ES-I3 (cell line): ENCODE results near the gene HCN4.

Experiments
- H3K36me3 ChIP-seq: 2 replicates; pipeline ENCODE4 v1.6.1; 2013; ENCODE audit warnings: mild to moderate bottlenecking, low read length, control low read depth, moderate library complexity; ENCODE audit not compliant: insufficient read depth
- H3K4me1 ChIP-seq: 2 replicates; pipeline ENCODE4 v1.6.1; 2013; ENCODE audit warnings: mild to moderate bottlenecking, control low read depth, low read length; ENCODE audit not compliant: insufficient read depth
- H3K9ac ChIP-seq: 2 replicates; pipeline ENCODE4 v1.6.1; 2013; ENCODE audit warnings: low read depth, mild to moderate bottlenecking, low read length, moderate library complexity
- H3K9me3 ChIP-seq: 2 replicates; pipeline ENCODE4 v1.6.1; 2013; ENCODE audit warnings: mild to moderate bottlenecking, low read length, moderate library complexity; ENCODE audit not compliant: control insufficient read depth, insufficient read depth

Gene HCN4

GRCh38 chr15:73346735-73347312 is 21.9 kb downstream of the HCN4 start:
- Histone ChIP-seq H3K36me3 (peaks cover 4% of the 10 kb centered on the region), H3K9ac (no peak overlapping the region)

GRCh38 chr15:73345658-73346057 is 23.1 kb downstream of the HCN4 start:
- peaks cover 3% of the 10 kb centered on the region; the same call in 1 of the 2 replicates for H3K4me1 ChIP-seq
- H3K9me3 ChIP-seq, result peaks cover 3% of the 10 kb centered on the region; the same call in 1 of the 2 replicates
- H3K9ac ChIP-seq, result no peak overlapping the region
- peaks cover 4% of the 10 kb centered on the region for H3K36me3 ChIP-seq

More at GRCh38 chr15:73346735-73347312, 21.9 kb downstream of the HCN4 start:
- peaks cover 3% of the 10 kb centered on the region; the same call in 1 of the 2 replicates for H3K9me3 ChIP-seq
- H3K4me1 ChIP-seq, result peaks cover 3% of the 10 kb centered on the region; the same call in 1 of the 2 replicates

- Histone ChIP-seq H3K9me3 (peaks cover 3% of the 10 kb centered on the region; the same call in 1 of the 2 replicates), H3K36me3 (peaks cover 8% of the 10 kb centered on the region), H3K4me1 (peaks cover 3% of the 10 kb centered on the region; the same call in 1 of the 2 replicates), H3K9ac (no peak overlapping the region)
Measured at GRCh38 chr15:73344056-73344455, 24.7 kb downstream of the HCN4 start.

GRCh38 chr15:73341886-73342600 is 26.7 kb downstream of the HCN4 start:
- Histone ChIP-seq H3K9ac (no peak overlapping the region), H3K4me1 (no peaks in the 10 kb centered on the region), H3K9me3 (peaks cover 3% of the 10 kb centered on the region; the same call in 1 of the 2 replicates), H3K36me3 (peaks cover 8% of the 10 kb centered on the region)

- Histone ChIP-seq H3K9ac (no peak overlapping the region), H3K36me3 (peaks cover 8% of the 10 kb centered on the region), H3K9me3 (peaks cover 3% of the 10 kb centered on the region; the same call in 1 of the 2 replicates), H3K4me1 (no peaks in the 10 kb centered on the region)
Measured at GRCh38 chr15:73340502-73341192, 28.1 kb downstream of the HCN4 start.

- peaks cover 3% of the 10 kb centered on the region; the same call in 1 of the 2 replicates for H3K9me3 ChIP-seq
- H3K4me1 ChIP-seq, result no peaks in the 10 kb centered on the region; the same call in 1 of the 2 replicates
- H3K36me3 ChIP-seq, result peaks cover 8% of the 10 kb centered on the region
- H3K9ac ChIP-seq, result no peak overlapping the region
Measured at GRCh38 chr15:73338606-73339374, 30.0 kb downstream of the HCN4 start.

- H3K9ac ChIP-seq, result no peak overlapping the region
- peaks cover 4% of the 10 kb centered on the region for H3K36me3 ChIP-seq
- H3K4me1 ChIP-seq, result no peaks in the 10 kb centered on the region; the same call in 1 of the 2 replicates
- 0 out of 2 replicates have a peak, but pooled peaks cover under 1% of the 10 kb centered on the region for H3K9me3 ChIP-seq
Measured at GRCh38 chr15:73338058-73338457, 30.7 kb downstream of the HCN4 start.

- Histone ChIP-seq H3K9me3 (no peaks in the 10 kb centered on the region), H3K9ac (no peak overlapping the region), H3K4me1 (no peaks in the 10 kb centered on the region; the same call in 1 of the 2 replicates), H3K36me3 (peaks cover 4% of the 10 kb centered on the region; the same call in 1 of the 2 replicates)
Measured at GRCh38 chr15:73337187-73337586, 31.6 kb downstream of the HCN4 start.

- Histone ChIP-seq H3K4me1 (no peaks in the 10 kb centered on the region; the same call in 1 of the 2 replicates), H3K9me3 (no peaks in the 10 kb centered on the region), H3K9ac (no peak overlapping the region), H3K36me3 (peaks cover 4% of the 10 kb centered on the region; the same call in 1 of the 2 replicates)
Measured at GRCh38 chr15:73336756-73337155, 32.0 kb downstream of the HCN4 start.

GRCh38 chr15:73335471-73335870 is 33.3 kb downstream of the HCN4 start:
- H3K9me3 ChIP-seq, result no peaks in the 10 kb centered on the region
- peaks cover 4% of the 10 kb centered on the region; the same call in 1 of the 2 replicates for H3K36me3 ChIP-seq
- peaks cover 10% of the 10 kb centered on the region; the same call in 1 of the 2 replicates for H3K4me1 ChIP-seq
- no peak overlapping the region for H3K9ac ChIP-seq

- H3K9me3 ChIP-seq, result no peaks in the 10 kb centered on the region
- H3K36me3 ChIP-seq, result peaks cover 3% of the 10 kb centered on the region; the same call in 1 of the 2 replicates
- H3K9ac ChIP-seq, result no peak overlapping the region
- H3K4me1 ChIP-seq, result peaks cover 11% of the 10 kb centered on the region; the same call in 1 of the 2 replicates
Measured at GRCh38 chr15:73335026-73335425, 33.7 kb downstream of the HCN4 start.

GRCh38 chr15:73334086-73334485 is 34.7 kb downstream of the HCN4 start:
- Histone ChIP-seq H3K9me3 (no peaks in the 10 kb centered on the region), H3K4me1 (peaks cover 11% of the 10 kb centered on the region; the same call in 1 of the 2 replicates), H3K36me3 (peaks cover 6% of the 10 kb centered on the region; the same call in 1 of the 2 replicates), H3K9ac (no peak overlapping the region)

- Histone ChIP-seq H3K9ac (no peak overlapping the region), H3K36me3 (peaks cover 8% of the 10 kb centered on the region; the same call in 1 of the 2 replicates), H3K4me1 (peaks cover 11% of the 10 kb centered on the region; the same call in 1 of the 2 replicates), H3K9me3 (no peaks in the 10 kb centered on the region)
Measured at GRCh38 chr15:73333001-73333400, 35.8 kb downstream of the HCN4 start.
